Suprapubic skin (tissue), 4 donors: ENCODE data around the gene PAPSS2. TPM values are rescaled to one million over a fixed set of nuclear protein-coding genes. Genes with fewer than 3 reads are reported as not detected.

Source experiments
- DNase-seq, 2 donors: peaks; one replicate each; pipeline ENCODE4 v3.0.0-alpha.2; 2019; ENCODE audit warnings: low spot score in 2 of 2
- H3K27ac ChIP-seq: fragments of 200-600 bp; sonication (generic); one replicate; pipeline ENCODE4 v1.5.1; 2019
- H3K27me3 ChIP-seq: fragments of 200-600 bp; sonication (generic); one replicate; pipeline ENCODE4 v1.5.1; 2019
- H3K36me3 ChIP-seq: fragments of 200-600 bp; sonication (generic); one replicate; pipeline ENCODE4 v1.5.1; 2019
- H3K4me1 ChIP-seq: fragments of 200-600 bp; sonication (generic); one replicate; pipeline ENCODE4 v1.5.1; 2019
- H3K4me3 ChIP-seq: fragments of 200-600 bp; sonication (generic); one replicate; pipeline ENCODE4 v1.5.1; 2019; ENCODE audit warnings: mild to moderate bottlenecking
- H3K9me3 ChIP-seq: fragments of 200-600 bp; sonication (generic); one replicate; pipeline ENCODE4 v1.5.1; 2019
- EP300 ChIP-seq: sonication (generic); formaldehyde crosslinking; IDR thresholded peaks from one replicate; pipeline ENCODE4 v1.6.1; 2017; ENCODE audit warnings: antibody characterized with exemption
- POLR2A ChIP-seq, 2 donors: fragments of 450-650 bp; IDR thresholded peaks; one replicate each; pipeline ENCODE4 v1.6.1; 2017; ENCODE audit warnings: antibody characterized with exemption in 2 of 2, mild to moderate bottlenecking in 2 of 2, moderate library complexity in 2 of 2
- POLR2AphosphoS5 ChIP-seq, 3 donors: sonication (generic); formaldehyde crosslinking; IDR thresholded peaks; one replicate each; pipeline ENCODE4 v1.6.1; 2017; ENCODE audit warnings: antibody characterized with exemption in 3 of 3
- WGBS: methylation state at CpG from one replicate; pipeline ENCODE4 v1.1.5; 2018; 5-methylcytosine and 5-hydroxymethylcytosine counted together
- total RNA-seq, 4 donors: library from RNA; depleted of rRNA; stranded (reverse); fragments of >200 nt; gene quantifications; one replicate each; pipeline ENCODE4 v1.1.0, GENCODE V29; 2016
- TF ChIP-seq, protein P1 (sequence below), 2 donors: fragments of 200-600 bp in 1 of 2; fragments of 450-650 bp in 1 of 2; sonication (generic) in 1 of 2; IDR thresholded peaks; one replicate each; pipeline ENCODE4 v1.5.1; 2016 to 2019; ENCODE audit warnings: antibody characterized with exemption in 2 of 2, mild to moderate bottlenecking in 1 of 2, moderate library complexity in 1 of 2

The PAPSS2 gene
- total RNA-seq, 4 donors from 2014 or later: 2.4 to 5.6 (median 3.4) TPM

DNA sequence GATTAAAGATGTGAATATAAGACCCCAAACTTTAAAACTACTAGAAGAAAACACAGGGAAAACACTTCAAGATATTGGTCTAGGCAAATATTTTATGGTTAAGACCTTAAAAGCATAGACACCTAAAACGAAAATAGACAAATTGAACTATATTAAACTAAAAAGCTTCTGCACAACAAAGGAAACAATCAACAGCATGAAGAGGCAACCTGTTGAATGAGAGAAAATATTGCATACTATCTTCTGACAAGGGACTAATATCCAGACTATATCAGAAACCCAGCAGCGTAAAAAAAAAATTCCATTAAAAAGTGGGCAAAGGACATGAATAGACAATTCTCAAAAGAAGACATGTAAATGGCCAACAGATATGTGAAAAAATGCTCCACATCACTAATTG is 18.6 kb downstream of the PAPSS2 start:
- Histone ChIP-seq H3K27me3 (no peaks in the 10 kb centered on the region), H3K36me3 (no peaks in the 10 kb centered on the region), H3K27ac (no peak overlapping the region), H3K4me1 (no peaks in the 10 kb centered on the region), H3K9me3 (no peaks in the 10 kb centered on the region), H3K4me3 (no peak overlapping the region)
- WGBS: 92% methylated on average over 2 of the region's 2 CpGs
- no peak for DNase-seq
- TF ChIP-seq EP300: no peak
- no peak for TF ChIP-seq POLR2A (IDR thresholded peaks at IDR 0.05)
- no peak for TF ChIP-seq POLR2AphosphoS5 (IDR thresholded peaks at IDR 0.05)
- TF ChIP-seq, protein P1, sequence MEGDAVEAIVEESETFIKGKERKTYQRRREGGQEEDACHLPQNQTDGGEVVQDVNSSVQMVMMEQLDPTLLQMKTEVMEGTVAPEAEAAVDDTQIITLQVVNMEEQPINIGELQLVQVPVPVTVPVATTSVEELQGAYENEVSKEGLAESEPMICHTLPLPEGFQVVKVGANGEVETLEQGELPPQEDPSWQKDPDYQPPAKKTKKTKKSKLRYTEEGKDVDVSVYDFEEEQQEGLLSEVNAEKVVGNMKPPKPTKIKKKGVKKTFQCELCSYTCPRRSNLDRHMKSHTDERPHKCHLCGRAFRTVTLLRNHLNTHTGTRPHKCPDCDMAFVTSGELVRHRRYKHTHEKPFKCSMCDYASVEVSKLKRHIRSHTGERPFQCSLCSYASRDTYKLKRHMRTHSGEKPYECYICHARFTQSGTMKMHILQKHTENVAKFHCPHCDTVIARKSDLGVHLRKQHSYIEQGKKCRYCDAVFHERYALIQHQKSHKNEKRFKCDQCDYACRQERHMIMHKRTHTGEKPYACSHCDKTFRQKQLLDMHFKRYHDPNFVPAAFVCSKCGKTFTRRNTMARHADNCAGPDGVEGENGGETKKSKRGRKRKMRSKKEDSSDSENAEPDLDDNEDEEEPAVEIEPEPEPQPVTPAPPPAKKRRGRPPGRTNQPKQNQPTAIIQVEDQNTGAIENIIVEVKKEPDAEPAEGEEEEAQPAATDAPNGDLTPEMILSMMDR (IDR thresholded peaks at IDR 0.05): no peak

DNA sequence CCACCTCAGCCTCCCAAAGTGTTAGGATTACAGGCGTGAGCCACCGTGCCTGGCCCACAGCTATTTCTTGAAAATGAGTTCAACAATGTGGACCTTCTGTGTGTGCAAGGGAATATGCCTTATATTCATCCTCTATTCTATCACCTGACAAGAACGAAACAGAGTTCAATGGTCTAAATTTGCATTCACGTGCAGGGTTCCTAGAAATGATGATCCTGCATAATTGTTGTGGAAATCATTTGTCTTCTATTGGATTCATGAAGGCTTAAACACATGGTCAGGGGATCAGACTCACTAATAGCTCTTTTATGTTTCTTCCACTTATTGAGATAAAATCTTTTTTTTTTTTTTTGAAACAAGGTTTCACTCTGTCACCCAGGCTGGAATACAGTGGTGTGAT is 23.7 kb downstream of the PAPSS2 start:
- H3K4me1 ChIP-seq: no peaks in the 10 kb centered on the region
- H3K9me3 ChIP-seq: no peaks in the 10 kb centered on the region
- 98% methylated on average over 4 of the region's 4 CpGs for WGBS
- TF ChIP-seq, protein P1 (IDR thresholded peaks at IDR 0.05): no peak
- TF ChIP-seq POLR2A (IDR thresholded peaks at IDR 0.05) (no peak), EP300 (no peak), POLR2AphosphoS5 (IDR thresholded peaks at IDR 0.05) (no peak)
- no peak overlapping the region for H3K27ac ChIP-seq
- no peaks in the 10 kb centered on the region for H3K27me3 ChIP-seq
- no peak for DNase-seq
- H3K4me3 ChIP-seq: no peak overlapping the region
- no peaks in the 10 kb centered on the region for H3K36me3 ChIP-seq

DNA sequence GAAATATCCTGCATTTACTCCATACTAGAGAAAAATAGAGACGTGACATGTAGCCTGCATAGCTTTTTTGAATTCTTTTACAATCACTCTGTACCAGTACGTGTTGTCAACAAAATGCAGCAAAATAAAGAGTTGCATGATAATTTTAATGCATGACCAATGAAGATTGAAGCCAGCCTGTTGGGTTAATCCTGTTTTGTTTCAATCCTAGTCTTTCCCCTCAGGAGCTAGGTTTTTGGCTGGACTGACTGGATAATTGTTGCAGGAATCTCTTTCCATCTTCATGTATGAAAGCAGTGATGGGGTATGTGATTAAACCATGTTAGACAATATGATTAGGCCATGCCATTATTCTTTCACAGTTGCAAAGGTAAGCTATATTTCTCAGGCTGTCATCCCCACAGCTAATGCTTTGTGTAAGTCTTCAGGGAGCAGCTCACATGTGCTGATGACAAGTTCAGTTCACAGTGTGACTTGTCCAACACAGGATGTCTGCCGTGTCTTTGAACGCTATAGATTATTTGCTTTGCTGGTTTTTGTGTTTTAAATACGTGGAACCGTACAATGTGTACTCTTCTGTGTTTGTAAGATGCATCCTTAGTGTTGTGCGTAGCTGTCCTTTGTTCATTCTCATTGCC is 24.4 kb downstream of the PAPSS2 start:
- Histone ChIP-seq H3K4me3 (no peak overlapping the region), H3K9me3 (no peaks in the 10 kb centered on the region), H3K36me3 (no peaks in the 10 kb centered on the region), H3K27me3 (no peaks in the 10 kb centered on the region), H3K27ac (no peak overlapping the region), H3K4me1 (no peaks in the 10 kb centered on the region)
- no peak for DNase-seq
- 69% methylated on average over 7 of the region's 7 CpGs for WGBS
- TF ChIP-seq POLR2A (IDR thresholded peaks at IDR 0.05) (no peak), EP300 (no peak), POLR2AphosphoS5 (IDR thresholded peaks at IDR 0.05) (no peak)
- TF ChIP-seq, protein P1 (IDR thresholded peaks at IDR 0.05): no peak

DNA sequence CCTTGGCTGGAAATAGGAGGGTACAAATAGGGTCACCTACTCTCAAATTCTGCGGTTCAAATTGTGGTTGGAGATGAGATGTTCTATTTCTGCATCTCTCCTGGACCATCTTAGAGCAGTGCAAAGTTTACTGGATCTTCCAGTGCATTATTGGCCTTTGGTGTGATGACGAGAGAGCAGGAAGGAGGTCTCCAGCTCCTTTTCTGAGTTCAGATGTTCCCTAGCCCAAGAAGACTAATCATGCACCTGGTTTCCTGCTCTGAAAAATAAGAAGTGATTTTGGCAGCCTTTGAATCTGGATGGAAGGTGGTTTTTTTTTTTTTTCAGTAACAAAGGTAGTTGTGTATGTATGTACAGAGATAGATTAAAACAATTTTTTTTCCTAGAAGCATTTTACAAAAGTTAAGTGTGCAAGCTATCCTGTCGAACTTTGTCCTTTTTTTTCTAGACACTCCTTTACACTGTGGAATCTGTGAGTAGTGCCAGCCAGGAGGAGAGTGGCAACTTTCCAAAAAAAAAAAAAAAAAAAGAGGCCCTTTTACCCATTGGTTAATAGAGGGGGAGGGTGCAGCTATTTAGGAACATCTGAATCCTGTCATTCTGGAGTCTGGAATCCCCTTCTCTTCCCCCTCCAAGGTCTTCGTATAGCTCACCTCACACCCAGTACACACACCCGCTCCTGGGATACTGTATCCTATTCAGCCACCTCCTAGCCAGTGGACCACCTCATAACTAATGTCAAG is 26.3 kb downstream of the PAPSS2 start:
- Histone ChIP-seq H3K4me1 (no peaks in the 10 kb centered on the region), H3K27me3 (no peaks in the 10 kb centered on the region), H3K9me3 (no peaks in the 10 kb centered on the region), H3K36me3 (no peaks in the 10 kb centered on the region), H3K4me3 (no peak overlapping the region), H3K27ac (no peak overlapping the region)
- no peak for DNase-seq
- TF ChIP-seq POLR2A (IDR thresholded peaks at IDR 0.05) (no peak), POLR2AphosphoS5 (IDR thresholded peaks at IDR 0.05) (no peak), EP300 (no peak)
- TF ChIP-seq, protein P1 (IDR thresholded peaks at IDR 0.05): no peak
- WGBS: 73% methylated on average over 5 of the region's 5 CpGs

DNA sequence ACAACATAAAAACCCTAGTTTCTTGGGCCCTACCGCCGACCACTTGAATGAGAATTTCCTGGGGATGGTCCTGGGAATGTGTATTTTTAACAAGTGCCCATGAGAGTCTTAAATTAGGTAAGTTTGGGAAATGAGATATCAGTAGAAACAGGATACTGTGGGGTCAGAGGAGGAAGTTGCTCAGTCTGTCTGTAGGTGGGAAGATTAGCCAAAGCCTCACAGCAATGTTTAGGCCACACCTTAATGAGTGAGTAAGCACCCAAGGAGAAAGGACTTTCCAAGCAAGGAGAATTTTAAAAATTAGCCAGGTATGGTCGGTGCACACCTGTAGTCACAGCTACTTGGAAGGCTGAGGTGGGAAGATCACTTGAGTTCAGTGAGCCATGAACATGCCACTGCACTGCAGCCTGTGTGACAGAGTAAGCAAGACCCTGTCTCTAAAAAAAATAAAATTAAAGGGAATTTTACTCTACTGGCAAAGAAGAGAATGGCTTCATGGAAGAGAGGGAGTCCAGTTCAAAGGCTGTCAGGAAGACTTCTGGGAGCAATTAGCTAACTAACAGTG is 31.9 kb downstream of the PAPSS2 start:
- 78% methylated on average over 3 of the region's 3 CpGs for WGBS

More for the DNA sequence above, 31.9 kb downstream of the PAPSS2 start:
- TF ChIP-seq POLR2A (IDR thresholded peaks at IDR 0.05): no peak
- no peak for TF ChIP-seq EP300
- TF ChIP-seq, protein P1 (IDR thresholded peaks at IDR 0.05): no peak
- TF ChIP-seq POLR2AphosphoS5 (IDR thresholded peaks at IDR 0.05): no peak
- Histone ChIP-seq H3K4me3 (no peak overlapping the region), H3K9me3 (no peaks in the 10 kb centered on the region), H3K4me1 (no peaks in the 10 kb centered on the region), H3K36me3 (no peaks in the 10 kb centered on the region), H3K27ac (no peak overlapping the region), H3K27me3 (no peaks in the 10 kb centered on the region)
- DNase-seq: no peak
